CD14-positive monocyte (primary cell): ENCODE results near the gene IMMP2L. TPM values are rescaled to one million over a fixed set of nuclear protein-coding genes. Genes with fewer than 3 reads are reported as not detected.

ENCODE experiments used
- DNase-seq, 3 donors: peaks; one replicate each; pipeline ENCODE4 v3.0.0-alpha.2; 2011 to 2022
- H2AFZ ChIP-seq: 2 replicates; pipeline ENCODE4 v1.6.0; 2012; ENCODE audit warnings: mild to moderate bottlenecking, low read depth, low read length, inconsistent platforms; ENCODE audit not compliant: insufficient read depth, poor library complexity, severe bottlenecking
- H3K27ac ChIP-seq, 2 donors: 1 replicate in 1 of 2; 2 replicates in 1 of 2; pipeline ENCODE4 v1.5.1; 2012 to 2013; ENCODE audit warnings: low read length in 2 of 2, control low read depth in 1 of 2, inconsistent platforms in 1 of 2, low read depth in 1 of 2, mild to moderate bottlenecking in 1 of 2
- H3K27me3 ChIP-seq, 2 donors: one replicate each; pipeline versions ENCODE4 v1.6.0 to v1.6.1; 2011 to 2013; ENCODE audit warnings: low read length in 2 of 2; ENCODE audit not compliant: control insufficient read depth in 2 of 2, insufficient read depth in 2 of 2
- H3K36me3 ChIP-seq, 2 donors: replicated peaks in 1 of 2; 1 replicate in 1 of 2; 2 replicates in 1 of 2; pipeline versions ENCODE4 v1.5.1 to v1.6.1; 2012 to 2013; ENCODE audit warnings: low read length in 2 of 2, control low read depth in 1 of 2, inconsistent platforms in 1 of 2, mild to moderate bottlenecking in 1 of 2; ENCODE audit not compliant: insufficient read depth in 2 of 2, control insufficient read depth in 1 of 2
- H3K4me1 ChIP-seq, 2 donors: 1 replicate in 1 of 2; 2 replicates in 1 of 2; pipeline versions ENCODE4 v1.5.1 to v1.6.1; 2012 to 2013; ENCODE audit warnings: low read length in 2 of 2, control low read depth in 1 of 2, inconsistent platforms in 1 of 2, mild to moderate bottlenecking in 1 of 2, moderate library complexity in 1 of 2; ENCODE audit not compliant: insufficient read depth in 2 of 2, control insufficient read depth in 1 of 2
- H3K4me2 ChIP-seq: replicated peaks from 2 replicates; pipeline ENCODE3; 2012; ENCODE audit warnings: low read length, moderate library complexity, mild to moderate bottlenecking; ENCODE audit not compliant: poor library complexity, severe bottlenecking; ENCODE audit errors: extremely low read depth
- H3K4me3 ChIP-seq, 3 experiments: fragments of 200-600 bp in 1 of 3; sonication (generic) in 1 of 3; replicated peaks in 1 of 3; 1 replicate in 2 of 3; 2 replicates in 1 of 3; pipeline ENCODE4 v1.5.1; 2011 to 2013; ENCODE audit warnings: low read length in 3 of 3, mild to moderate bottlenecking in 3 of 3, control low read depth in 2 of 3, low read depth in 2 of 3, inconsistent platforms in 1 of 3, moderate library complexity in 1 of 3
- H3K79me2 ChIP-seq: 2 replicates; pipeline ENCODE4 v1.6.0; 2012; ENCODE audit warnings: mild to moderate bottlenecking, control low read depth, inconsistent platforms, low read length, moderate library complexity; ENCODE audit not compliant: insufficient read depth
- H3K9ac ChIP-seq: 2 replicates; pipeline ENCODE4 v1.6.0; 2017; ENCODE audit warnings: low read length, mild to moderate bottlenecking; ENCODE audit not compliant: insufficient read depth, poor library complexity, severe bottlenecking
- H3K9me3 ChIP-seq, 2 donors: replicated peaks in 1 of 2; 1 replicate in 1 of 2; 2 replicates in 1 of 2; pipeline versions ENCODE4 v1.5.1 to v1.6.1; 2012 to 2013; ENCODE audit warnings: low read length in 2 of 2, control low read depth in 1 of 2; ENCODE audit not compliant: control insufficient read depth in 1 of 2, insufficient read depth in 1 of 2
- H4K20me1 ChIP-seq: 2 replicates; pipeline ENCODE4 v1.6.0; 2012; ENCODE audit warnings: mild to moderate bottlenecking, low read length, control low read depth, moderate library complexity; ENCODE audit not compliant: insufficient read depth
- H3K27ac Mint-ChIP-seq, 7 donors: one replicate each; pipeline ENCODE4 v1.8.0; 2020; ENCODE audit warnings: mild to moderate bottlenecking in 7 of 7, mixed read lengths in 7 of 7, moderate library complexity in 6 of 7, inconsistent platforms in 2 of 7
- H3K27me3 Mint-ChIP-seq, 3 donors: one replicate each; pipeline ENCODE4 v1.8.0; 2021 to 2022; ENCODE audit warnings: low read depth in 3 of 3, mild to moderate bottlenecking in 3 of 3, mixed read lengths in 3 of 3, moderate library complexity in 3 of 3, inconsistent platforms in 1 of 3
- H3K36me3 Mint-ChIP-seq, 2 donors: one replicate each; pipeline ENCODE4 v1.8.0; 2020; ENCODE audit warnings: mixed read lengths in 2 of 2, inconsistent platforms in 1 of 2, mild to moderate bottlenecking in 1 of 2
- H3K4me1 Mint-ChIP-seq: one replicate; pipeline ENCODE4 v1.8.0; 2020; ENCODE audit warnings: mild to moderate bottlenecking, mixed read lengths
- H3K4me3 Mint-ChIP-seq, 2 donors: one replicate each; pipeline ENCODE4 v1.8.0; 2020; ENCODE audit warnings: mild to moderate bottlenecking in 2 of 2, mixed read lengths in 2 of 2, moderate library complexity in 1 of 2
- H3K9me3 Mint-ChIP-seq, 7 donors: one replicate each; pipeline ENCODE4 v1.8.0; 2020 to 2022; ENCODE audit warnings: mixed read lengths in 7 of 7, mild to moderate bottlenecking in 6 of 7, moderate library complexity in 6 of 7, inconsistent platforms in 2 of 7
- WGBS: methylation state at CpG from one replicate; pipeline ENCODE4 v1.1.5; 2013; ENCODE audit warnings: missing lambda C conversion rate; ENCODE audit not compliant: insufficient coverage; 5-methylcytosine and 5-hydroxymethylcytosine counted together
- intact Hi-C, 2 donors: fragments of 100-400 bp; cut with micrococcal nuclease; formaldehyde crosslinking; loops; one replicate each; pipeline versions ENCODE4 v1.15.0 to v1.15.1; 2023
- polyA plus RNA-seq, 3 donors: library from polyadenylated mRNA; depleted of rRNA in 1 of 3; unstranded in 2 of 3; stranded (reverse) in 1 of 3; fragments of 300-500 nt in 2 of 3; fragments of >200 nt in 1 of 3; fragmentation: Illumina TruSeq in 2 of 3; gene quantifications; 1 replicate in 2 of 3; 2 replicates in 1 of 3; pipeline ENCODE4 v1.2.3, GENCODE V29; 2012 to 2021
- TF ChIP-seq, protein P1 (sequence below): fragments of 200-600 bp; IDR thresholded peaks from one replicate; pipeline ENCODE4 v1.8.0; 2022; ENCODE audit warnings: antibody characterized with exemption, mild to moderate bottlenecking

The IMMP2L gene
- polyA plus RNA-seq, 3 donors, result 1.9 to 6.4 (median 6.2) TPM

DNA sequence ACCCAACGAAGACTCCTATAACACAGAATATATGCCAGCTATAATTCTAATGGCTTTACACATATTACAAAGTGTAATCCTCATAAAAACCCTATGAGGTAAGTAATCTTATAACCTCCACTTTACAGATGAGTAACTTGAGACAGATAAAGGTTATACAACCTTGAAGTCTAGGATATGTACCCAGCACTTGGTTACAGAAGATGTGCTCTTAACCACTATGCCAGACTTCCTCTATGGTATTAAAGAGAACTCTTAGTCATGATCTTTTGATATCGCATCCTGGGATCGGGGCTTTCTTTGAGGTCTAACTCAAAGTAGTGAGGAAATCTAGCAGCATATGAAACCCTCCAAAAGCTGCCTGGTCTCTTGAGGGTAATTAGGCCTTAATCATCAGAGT is 790.6 kb downstream of the IMMP2L start:
- Histone ChIP-seq H3K27ac (no peak overlapping the region), H3K9ac (no peak overlapping the region), H3K9me3 (no peaks in the 10 kb centered on the region), H3K79me2 (no peaks in the 10 kb centered on the region), H3K27me3 (no peaks in the 10 kb centered on the region), H3K4me1 (no peaks in the 10 kb centered on the region), H3K4me3 (no peak overlapping the region), H4K20me1 (no peaks in the 10 kb centered on the region), H2AFZ (no peak overlapping the region), H3K36me3 (no peaks in the 10 kb centered on the region), H3K4me2 (no peak overlapping the region)
- intact Hi-C loops, result no loop called here
- TF ChIP-seq, protein P1, sequence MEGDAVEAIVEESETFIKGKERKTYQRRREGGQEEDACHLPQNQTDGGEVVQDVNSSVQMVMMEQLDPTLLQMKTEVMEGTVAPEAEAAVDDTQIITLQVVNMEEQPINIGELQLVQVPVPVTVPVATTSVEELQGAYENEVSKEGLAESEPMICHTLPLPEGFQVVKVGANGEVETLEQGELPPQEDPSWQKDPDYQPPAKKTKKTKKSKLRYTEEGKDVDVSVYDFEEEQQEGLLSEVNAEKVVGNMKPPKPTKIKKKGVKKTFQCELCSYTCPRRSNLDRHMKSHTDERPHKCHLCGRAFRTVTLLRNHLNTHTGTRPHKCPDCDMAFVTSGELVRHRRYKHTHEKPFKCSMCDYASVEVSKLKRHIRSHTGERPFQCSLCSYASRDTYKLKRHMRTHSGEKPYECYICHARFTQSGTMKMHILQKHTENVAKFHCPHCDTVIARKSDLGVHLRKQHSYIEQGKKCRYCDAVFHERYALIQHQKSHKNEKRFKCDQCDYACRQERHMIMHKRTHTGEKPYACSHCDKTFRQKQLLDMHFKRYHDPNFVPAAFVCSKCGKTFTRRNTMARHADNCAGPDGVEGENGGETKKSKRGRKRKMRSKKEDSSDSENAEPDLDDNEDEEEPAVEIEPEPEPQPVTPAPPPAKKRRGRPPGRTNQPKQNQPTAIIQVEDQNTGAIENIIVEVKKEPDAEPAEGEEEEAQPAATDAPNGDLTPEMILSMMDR, result no peak
- WGBS, result no CpG with 5 or more reads among the region's 3 CpGs
- peaks cover 0 to 5% (median 0%) of the 10 kb centered on the region in 7 donors for H3K9me3 Mint-ChIP-seq
- no peaks in the 10 kb centered on the region for H3K4me1 Mint-ChIP-seq
- no peaks in the 10 kb centered on the region for H3K36me3 Mint-ChIP-seq
- no peaks in the 10 kb centered on the region for H3K27me3 Mint-ChIP-seq
- DNase-seq, result no peak
- H3K4me3 Mint-ChIP-seq, result no peak overlapping the region
- no peak overlapping the region for H3K27ac Mint-ChIP-seq

DNA sequence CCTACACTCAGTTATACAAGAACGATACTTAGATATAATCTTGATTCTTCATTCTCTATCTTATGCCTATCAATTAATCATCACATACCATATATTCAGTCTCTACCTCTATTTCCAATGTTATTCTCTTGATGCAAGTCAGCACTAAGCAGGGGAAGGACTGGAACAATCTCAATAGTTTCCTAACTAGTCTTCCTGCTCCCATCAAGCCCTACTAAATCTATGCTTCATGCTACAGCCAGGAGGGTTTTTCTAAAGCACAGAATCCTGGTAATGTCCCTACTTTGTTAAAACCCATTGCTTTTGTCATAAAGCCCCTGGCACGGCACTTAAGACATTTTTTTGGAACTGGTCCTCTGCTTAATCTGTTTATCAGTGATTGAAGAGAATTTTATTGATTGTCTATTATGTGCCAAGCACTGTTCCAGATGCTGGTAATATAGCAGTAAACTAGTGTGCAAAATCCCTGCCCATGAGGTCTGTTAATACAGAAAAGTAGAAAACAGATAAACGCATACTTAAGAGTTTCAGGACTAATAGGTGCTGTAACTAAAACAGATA is 794.7 kb downstream of the IMMP2L start:
- intact Hi-C loops, result no loop called here
- Histone ChIP-seq H3K4me1 (no peaks in the 10 kb centered on the region), H3K27ac (no peak overlapping the region), H2AFZ (no peak overlapping the region), H3K4me2 (no peak overlapping the region), H3K4me3 (no peak overlapping the region), H3K9ac (no peak overlapping the region), H3K36me3 (no peaks in the 10 kb centered on the region), H3K27me3 (no peaks in the 10 kb centered on the region), H3K79me2 (no peaks in the 10 kb centered on the region), H4K20me1 (no peaks in the 10 kb centered on the region), H3K9me3 (no peaks in the 10 kb centered on the region)
- TF ChIP-seq, protein P1, result no peak
- Mint-ChIP-seq H3K9me3 (peaks cover 0 to 5% (median 2%) of the 10 kb centered on the region in 7 donors), H3K27ac (no peak overlapping the region), H3K36me3 (no peaks in the 10 kb centered on the region), H3K4me1 (no peaks in the 10 kb centered on the region), H3K27me3 (peaks cover 0 to 3% (median 0%) of the 10 kb centered on the region in 3 donors), H3K4me3 (no peak overlapping the region)
- DNase-seq, result no peak
- 92% methylated on average over 3 of the region's 3 CpGs for WGBS
